HUES48 (cell line): Measurements from ENCODE around the gene AMBRA1.
"Not testable (repeated sequence)": the region's sequence is repeated elsewhere in the genome, so short reads cannot be mapped to it uniquely, and the experiment has no call there.

ENCODE experiments used
- H3K27ac ChIP-seq: one replicate; pipeline ENCODE4 v1.7.0; 2013; ENCODE audit warnings: low read depth, low read length, inconsistent platforms
- H3K27me3 ChIP-seq: 2 replicates; pipeline ENCODE4 v1.6.1; 2013; ENCODE audit warnings: mild to moderate bottlenecking, low read length; ENCODE audit not compliant: control insufficient read depth, insufficient read depth
- H3K36me3 ChIP-seq: 2 replicates; pipeline ENCODE4 v1.6.1; 2013; ENCODE audit warnings: low read length; ENCODE audit not compliant: control insufficient read depth, insufficient read depth
- H3K4me1 ChIP-seq: 2 replicates; pipeline ENCODE4 v1.6.1; 2013; ENCODE audit warnings: mild to moderate bottlenecking, low read length; ENCODE audit not compliant: control insufficient read depth, insufficient read depth
- H3K4me3 ChIP-seq: 2 replicates; pipeline ENCODE4 v1.5.1; 2013; ENCODE audit warnings: mild to moderate bottlenecking, low read depth, low read length
- H3K9ac ChIP-seq: 2 replicates; pipeline ENCODE4 v1.6.1; 2013; ENCODE audit warnings: mild to moderate bottlenecking, low read depth, low read length, moderate library complexity
- H3K9me3 ChIP-seq: 2 replicates; pipeline ENCODE4 v1.6.1; 2013; ENCODE audit warnings: low read length; ENCODE audit not compliant: control insufficient read depth, insufficient read depth

Gene AMBRA1

GRCh38 chr11:46379482-46380293 is 214.1 kb downstream of the AMBRA1 start:
- H3K9me3 ChIP-seq, H3K27me3 ChIP-seq, H3K9ac ChIP-seq: not testable (repeated sequence)
- Histone ChIP-seq H3K36me3 (peaks cover 38% of the 10 kb centered on the region), H3K4me3 (peak overlapping the region; percentile 69; the same call in 1 of the 2 replicates), H3K27ac (peak overlapping the region; percentile 98), H3K4me1 (peaks cover 13% of the 10 kb centered on the region)

GRCh38 chr11:46378811-46379481 is 214.9 kb downstream of the AMBRA1 start:
- Histone ChIP-seq H3K4me1 (peaks cover 13% of the 10 kb centered on the region), H3K27ac (peak overlapping the region; percentile 70), H3K36me3 (peaks cover 46% of the 10 kb centered on the region), H3K27me3 (no peaks in the 10 kb centered on the region), H3K4me3 (no peak overlapping the region; the same call in 1 of the 2 replicates), H3K9ac (no peak overlapping the region), H3K9me3 (no peaks in the 10 kb centered on the region)

- H3K4me3 ChIP-seq = no peak overlapping the region
- peaks cover 12% of the 10 kb centered on the region for H3K4me1 ChIP-seq
- no peak overlapping the region for H3K27ac ChIP-seq
- H3K9me3 ChIP-seq = no peaks in the 10 kb centered on the region
- H3K27me3 ChIP-seq = no peaks in the 10 kb centered on the region
- no peak overlapping the region for H3K9ac ChIP-seq
- peaks cover 50% of the 10 kb centered on the region for H3K36me3 ChIP-seq
These were observed 215.5 kb downstream of the AMBRA1 start for GRCh38 chr11:46378296-46378695.

GRCh38 chr11:46377831-46378230 is 216.0 kb downstream of the AMBRA1 start:
- Histone ChIP-seq H3K9ac (no peak overlapping the region), H3K4me3 (no peak overlapping the region), H3K4me1 (peaks cover 7% of the 10 kb centered on the region), H3K27me3 (no peaks in the 10 kb centered on the region), H3K36me3 (peaks cover 49% of the 10 kb centered on the region), H3K27ac (no peak overlapping the region), H3K9me3 (no peaks in the 10 kb centered on the region)

GRCh38 chr11:46377290-46377689 is 216.5 kb downstream of the AMBRA1 start:
- Histone ChIP-seq H3K4me3 (no peak overlapping the region), H3K36me3 (peaks cover 54% of the 10 kb centered on the region), H3K9ac (no peak overlapping the region), H3K9me3 (no peaks in the 10 kb centered on the region), H3K27ac (no peak overlapping the region), H3K4me1 (peaks cover 4% of the 10 kb centered on the region), H3K27me3 (no peaks in the 10 kb centered on the region)

- H3K27ac ChIP-seq = no peak overlapping the region
- H3K4me3 ChIP-seq = no peak overlapping the region
- H3K36me3 ChIP-seq = peaks cover 61% of the 10 kb centered on the region
- peaks cover 4% of the 10 kb centered on the region for H3K4me1 ChIP-seq
- H3K9me3 ChIP-seq = no peaks in the 10 kb centered on the region
- H3K9ac ChIP-seq = no peak overlapping the region
- H3K27me3 ChIP-seq = no peaks in the 10 kb centered on the region
These were observed 217.4 kb downstream of the AMBRA1 start for GRCh38 chr11:46376258-46377050.

- Histone ChIP-seq H3K9me3 (no peaks in the 10 kb centered on the region), H3K27me3 (no peaks in the 10 kb centered on the region), H3K4me3 (no peak overlapping the region), H3K9ac (no peak overlapping the region), H3K27ac (no peak overlapping the region), H3K36me3 (peaks cover 65% of the 10 kb centered on the region), H3K4me1 (peaks cover 4% of the 10 kb centered on the region)
These were observed 218.3 kb downstream of the AMBRA1 start for GRCh38 chr11:46375392-46376101.

- no peak overlapping the region for H3K27ac ChIP-seq
- no peak overlapping the region for H3K9ac ChIP-seq
- H3K36me3 ChIP-seq = peaks cover 72% of the 10 kb centered on the region
- no peaks in the 10 kb centered on the region for H3K27me3 ChIP-seq
- peaks cover 6% of the 10 kb centered on the region for H3K4me1 ChIP-seq
- no peaks in the 10 kb centered on the region for H3K9me3 ChIP-seq
- no peak overlapping the region for H3K4me3 ChIP-seq
These were observed 219.0 kb downstream of the AMBRA1 start for GRCh38 chr11:46374815-46375214.

GRCh38 chr11:46373787-46374740 is 219.8 kb downstream of the AMBRA1 start:
- no peaks in the 10 kb centered on the region for H3K9me3 ChIP-seq
- H3K27me3 ChIP-seq = no peaks in the 10 kb centered on the region
- no peak overlapping the region for H3K9ac ChIP-seq
- no peak overlapping the region for H3K4me3 ChIP-seq
- H3K4me1 ChIP-seq = peaks cover 5% of the 10 kb centered on the region; the same call in 1 of the 2 replicates
- no peak overlapping the region for H3K27ac ChIP-seq
- peaks cover 76% of the 10 kb centered on the region for H3K36me3 ChIP-seq

- not testable (repeated sequence) for H3K4me1 ChIP-seq, H3K27me3 ChIP-seq, H3K9ac ChIP-seq, H3K9me3 ChIP-seq, H3K4me3 ChIP-seq, H3K27ac ChIP-seq
- H3K36me3 ChIP-seq = peaks cover 76% of the 10 kb centered on the region
These were observed 221.3 kb downstream of the AMBRA1 start for GRCh38 chr11:46372501-46372900.
